GM23338 (cell line): Measurements from ENCODE around the gene GLP1R. TPM values are rescaled to one million over a fixed set of nuclear protein-coding genes. Genes with fewer than 3 reads are reported as not detected.

Experiments used
- ATAC-seq: fragments of 200-7000 bp; cut with Tn5 transposase; 3 replicates; pipeline ENCODE4 v1.9.1; 2020
- DNase-seq: peaks from one replicate; pipeline ENCODE4 v3.0.0-alpha.2; 2015; ENCODE audit warnings: low spot score
- H2AFZ ChIP-seq: fragments of 200-600 bp; sonication (generic); 2 replicates; pipeline ENCODE4 v1.8.0; 2016; ENCODE audit warnings: antibody characterized with exemption, mild to moderate bottlenecking, moderate library complexity
- H3F3A ChIP-seq: fragments of 200-600 bp; sonication (generic); replicated peaks from 2 replicates; pipeline ENCODE4 v1.8.0; 2017; ENCODE audit warnings: antibody characterized with exemption, mixed run types, low read depth
- H3K27ac ChIP-seq: fragments of 200-600 bp; sonication (generic); 2 replicates; pipeline ENCODE4 v1.6.1; 2016; ENCODE audit warnings: low read depth
- H3K27me3 ChIP-seq: fragments of 200-600 bp; sonication (generic); 2 replicates; pipeline ENCODE4 v1.8.0; 2016; ENCODE audit warnings: mild to moderate bottlenecking, mixed run types, moderate library complexity; ENCODE audit not compliant: insufficient read depth
- H3K36me3 ChIP-seq: fragments of 200-600 bp; sonication (generic); 2 replicates; pipeline ENCODE4 v1.8.0; 2016; ENCODE audit warnings: mild to moderate bottlenecking; ENCODE audit not compliant: insufficient read depth
- H3K4me1 ChIP-seq: fragments of 200-600 bp; sonication (generic); 2 replicates; pipeline ENCODE4 v1.8.0; 2016; ENCODE audit warnings: mild to moderate bottlenecking, moderate library complexity; ENCODE audit not compliant: insufficient read depth
- H3K4me2 ChIP-seq: fragments of 200-600 bp; sonication (generic); 2 replicates; pipeline ENCODE4 v1.7.1; 2017; ENCODE audit warnings: mixed run types
- H3K4me3 ChIP-seq: fragments of 200-600 bp; sonication (generic); 2 replicates; pipeline ENCODE4 v1.6.1; 2016; ENCODE audit warnings: mixed run types
- H3K79me2 ChIP-seq: fragments of 200-600 bp; sonication (generic); replicated peaks from 2 replicates; pipeline ENCODE4 v1.8.0; 2017; ENCODE audit warnings: mild to moderate bottlenecking; ENCODE audit not compliant: insufficient read depth
- H3K9me2 ChIP-seq: fragments of 200-600 bp; sonication (generic); 2 replicates; pipeline ENCODE4 v1.8.0; 2017; ENCODE audit not compliant: insufficient read depth
- H4K20me1 ChIP-seq: fragments of 200-600 bp; sonication (generic); replicated peaks from 2 replicates; pipeline ENCODE4 v1.8.0; 2017; ENCODE audit warnings: mild to moderate bottlenecking; ENCODE audit not compliant: insufficient read depth
- H3K27ac Mint-ChIP-seq: 2 replicates; pipeline ENCODE4 v1.8.0; 2020; ENCODE audit warnings: inconsistent platforms, mild to moderate bottlenecking, moderate library complexity, mixed read lengths
- H3K27me3 Mint-ChIP-seq: 3 replicates; pipeline ENCODE4 v1.8.0; 2022; ENCODE audit warnings: low read depth, mild to moderate bottlenecking, moderate library complexity, mixed read lengths, inconsistent platforms; ENCODE audit not compliant: insufficient read depth, poor library complexity
- H3K36me3 Mint-ChIP-seq: 3 replicates; pipeline ENCODE4 v1.8.0; 2021; ENCODE audit warnings: low read depth, mild to moderate bottlenecking, inconsistent platforms, moderate library complexity, mixed read lengths
- H3K4me1 Mint-ChIP-seq: 3 replicates; pipeline ENCODE4 v1.8.0; 2020; ENCODE audit warnings: mild to moderate bottlenecking, inconsistent platforms, mixed read lengths
- H3K4me3 Mint-ChIP-seq: 3 replicates; pipeline ENCODE4 v1.8.0; 2021; ENCODE audit warnings: moderate library complexity, mild to moderate bottlenecking, inconsistent platforms, mixed read lengths
- H3K9me3 Mint-ChIP-seq: 3 replicates; pipeline ENCODE4 v1.8.0; 2020; ENCODE audit warnings: moderate library complexity, mild to moderate bottlenecking, inconsistent platforms, mixed read lengths
- CREB1 ChIP-seq: fragments of 250-450 bp; sonication (Bioruptor Pico); IDR thresholded peaks from 2 replicates; pipeline ENCODE4 v1.5.0; 2020; ENCODE audit warnings: low read depth, mild to moderate bottlenecking, moderate library complexity
- EZH2 ChIP-seq: fragments of 200-600 bp; sonication (generic); IDR thresholded peaks from one replicate; pipeline ENCODE4 v1.8.0; 2017; ENCODE audit warnings: antibody characterized with exemption, mild to moderate bottlenecking, low read depth; ENCODE audit not compliant: unreplicated experiment
- EZH2phosphoT487 ChIP-seq: fragments of 200-600 bp; sonication (generic); IDR thresholded peaks from one replicate; pipeline ENCODE4 v1.8.1; 2018; ENCODE audit warnings: antibody characterized with exemption; ENCODE audit not compliant: unreplicated experiment
- JUNB ChIP-seq: IDR thresholded peaks from one replicate; pipeline ENCODE4 v1.6.1; 2016; ENCODE audit warnings: antibody characterized with exemption; ENCODE audit not compliant: unreplicated experiment
- NANOG ChIP-seq: IDR thresholded peaks from 2 replicates; pipeline ENCODE4 v1.6.1; 2016; ENCODE audit warnings: antibody characterized with exemption, borderline replicate concordance
- POLR2AphosphoS5 ChIP-seq: IDR thresholded peaks from 2 replicates; pipeline ENCODE4 v1.6.1; 2016; ENCODE audit warnings: antibody characterized with exemption, low read depth
- REST ChIP-seq: IDR thresholded peaks from one replicate; pipeline ENCODE4 v1.6.1; 2018; ENCODE audit warnings: antibody characterized with exemption; ENCODE audit not compliant: unreplicated experiment
- STAT1 ChIP-seq: IDR thresholded peaks from one replicate; pipeline ENCODE4 v1.6.1; 2016; ENCODE audit warnings: antibody characterized with exemption; ENCODE audit not compliant: unreplicated experiment
- ZNF114 ChIP-seq: fragments of 250-450 bp; sonication (Bioruptor Pico); IDR thresholded peaks from 2 replicates; pipeline ENCODE4 v1.5.0; 2020; ENCODE audit warnings: mild to moderate bottlenecking, moderate library complexity
- ZNF331 ChIP-seq: fragments of 250-450 bp; sonication (Bioruptor Pico); IDR thresholded peaks from 2 replicates; pipeline ENCODE4 v1.5.0; 2020; ENCODE audit warnings: low read depth, mild to moderate bottlenecking, moderate library complexity
- ZNF462 ChIP-seq: fragments of 250-450 bp; sonication (Bioruptor Pico); IDR thresholded peaks from 2 replicates; pipeline ENCODE4 v1.5.0; 2020; ENCODE audit warnings: mild to moderate bottlenecking, moderate library complexity
- polyA plus RNA-seq: library from polyadenylated mRNA; unstranded; fragments of >200 nt; fragmentation: Nextera tagmentation; extraction: Ambion mirVana; gene quantifications from 2 replicates; pipeline ENCODE4 v1.2.1, GENCODE V29; 2016
- total RNA-seq: library from RNA; depleted of rRNA; stranded (reverse); fragments of >200 nt; shearing (Covaris generic); gene quantifications from 2 replicates; pipeline ENCODE4 v1.2.3, GENCODE V29; 2014
- TF ChIP-seq, protein P1 (sequence below): IDR thresholded peaks from 2 replicates; pipeline ENCODE4 v1.6.1; 2016; ENCODE audit warnings: antibody characterized with exemption
- TF ChIP-seq, protein P2 (sequence below), 2 experiments: fragments of 200-600 bp in 1 of 2; sonication (generic) in 1 of 2; conservative IDR thresholded peaks; 2 replicates each; pipeline versions ENCODE4 v1.5.1 to v1.6.1; 2016 to 2017; ENCODE audit warnings: antibody characterized with exemption in 2 of 2, low read depth in 2 of 2, mild to moderate bottlenecking in 2 of 2, moderate library complexity in 1 of 2

Gene GLP1R
- total and polyA plus RNA-seq, 2 experiments from 2014 or later = 0.42 to 3.7 TPM

GRCh38 chr6:39005774-39006173 lies 42.8 kb upstream of the GLP1R start:
- no peaks in the 10 kb centered on the region for H4K20me1 ChIP-seq
- Mint-ChIP-seq H3K36me3 (no peaks in the 10 kb centered on the region), H3K27me3 (no peaks in the 10 kb centered on the region), H3K4me1 (peaks cover 3% of the 10 kb centered on the region; the same call in 1 of the 3 replicates), H3K4me3 (no peak overlapping the region), H3K9me3 (no peaks in the 10 kb centered on the region), H3K27ac (no peak overlapping the region)
- no peak for TF ChIP-seq EZH2
- TF ChIP-seq ZNF331 (CRISPR knock-in tag) = no peak
- no peak for TF ChIP-seq REST
- no peak for TF ChIP-seq CREB1 (CRISPR knock-in tag)
- no peak for TF ChIP-seq ZNF114
- TF ChIP-seq EZH2phosphoT487 = no peak
- TF ChIP-seq NANOG = no peak
- no peak for TF ChIP-seq ZNF462
- TF ChIP-seq POLR2AphosphoS5 = no peak
- no peak for TF ChIP-seq JUNB
- no peak for TF ChIP-seq STAT1
- TF ChIP-seq, protein P1, sequence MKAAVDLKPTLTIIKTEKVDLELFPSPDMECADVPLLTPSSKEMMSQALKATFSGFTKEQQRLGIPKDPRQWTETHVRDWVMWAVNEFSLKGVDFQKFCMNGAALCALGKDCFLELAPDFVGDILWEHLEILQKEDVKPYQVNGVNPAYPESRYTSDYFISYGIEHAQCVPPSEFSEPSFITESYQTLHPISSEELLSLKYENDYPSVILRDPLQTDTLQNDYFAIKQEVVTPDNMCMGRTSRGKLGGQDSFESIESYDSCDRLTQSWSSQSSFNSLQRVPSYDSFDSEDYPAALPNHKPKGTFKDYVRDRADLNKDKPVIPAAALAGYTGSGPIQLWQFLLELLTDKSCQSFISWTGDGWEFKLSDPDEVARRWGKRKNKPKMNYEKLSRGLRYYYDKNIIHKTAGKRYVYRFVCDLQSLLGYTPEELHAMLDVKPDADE = no peak
- TF ChIP-seq, protein P2, sequence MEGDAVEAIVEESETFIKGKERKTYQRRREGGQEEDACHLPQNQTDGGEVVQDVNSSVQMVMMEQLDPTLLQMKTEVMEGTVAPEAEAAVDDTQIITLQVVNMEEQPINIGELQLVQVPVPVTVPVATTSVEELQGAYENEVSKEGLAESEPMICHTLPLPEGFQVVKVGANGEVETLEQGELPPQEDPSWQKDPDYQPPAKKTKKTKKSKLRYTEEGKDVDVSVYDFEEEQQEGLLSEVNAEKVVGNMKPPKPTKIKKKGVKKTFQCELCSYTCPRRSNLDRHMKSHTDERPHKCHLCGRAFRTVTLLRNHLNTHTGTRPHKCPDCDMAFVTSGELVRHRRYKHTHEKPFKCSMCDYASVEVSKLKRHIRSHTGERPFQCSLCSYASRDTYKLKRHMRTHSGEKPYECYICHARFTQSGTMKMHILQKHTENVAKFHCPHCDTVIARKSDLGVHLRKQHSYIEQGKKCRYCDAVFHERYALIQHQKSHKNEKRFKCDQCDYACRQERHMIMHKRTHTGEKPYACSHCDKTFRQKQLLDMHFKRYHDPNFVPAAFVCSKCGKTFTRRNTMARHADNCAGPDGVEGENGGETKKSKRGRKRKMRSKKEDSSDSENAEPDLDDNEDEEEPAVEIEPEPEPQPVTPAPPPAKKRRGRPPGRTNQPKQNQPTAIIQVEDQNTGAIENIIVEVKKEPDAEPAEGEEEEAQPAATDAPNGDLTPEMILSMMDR (conservative IDR thresholded peaks at IDR 0.05; ENCODE audit: low read depth in 2 of 2) = no peak
- H3K27ac ChIP-seq = no peak overlapping the region
- no peaks in the 10 kb centered on the region for H3K36me3 ChIP-seq
- ATAC-seq (no peak), DNase-seq (no peak)
- H3K79me2 ChIP-seq = no peaks in the 10 kb centered on the region
- no peak overlapping the region for H2AFZ ChIP-seq
- no peaks in the 10 kb centered on the region for H3K27me3 ChIP-seq
- H3K4me1 ChIP-seq = no peaks in the 10 kb centered on the region
- no peak overlapping the region for H3K4me2 ChIP-seq
- H3F3A ChIP-seq = no peaks in the 10 kb centered on the region
- H3K9me2 ChIP-seq = no peaks in the 10 kb centered on the region
- no peak overlapping the region for H3K4me3 ChIP-seq
